WTC11 (cell line): ENCODE measurements around the gene NEK4. TPM values are rescaled to one million over a fixed set of nuclear protein-coding genes. Genes with fewer than 3 reads are reported as not detected.

Experiments used
- ATAC-seq: fragments of 200-7000 bp; cut with Tn5 transposase; 2 replicates; pipeline ENCODE4 v1.10.0; 2021; ENCODE audit warnings: mild to moderate bottlenecking, moderate library complexity
- CTCF ChIA-PET: fragments of 300-600 bp; sonication (Branson Sonifier 250); formaldehyde crosslinking; loops from one replicate; lab custom pipeline; 2021; ENCODE audit warnings: antibody characterized with exemption; lab: Charles Lee
- POLR2A ChIA-PET: fragments of 350-600 bp; sonication (Branson Sonifier 250); formaldehyde crosslinking; loops from one replicate; lab custom pipeline; 2021; ENCODE audit warnings: antibody characterized with exemption; lab: Charles Lee
- DNase-seq: peaks from one replicate; pipeline ENCODE4 v3.0.0; 2021; ENCODE audit warnings: low spot score
- H3K27ac Mint-ChIP-seq: 2 replicates; pipeline ENCODE4 v1.8.0; 2021; ENCODE audit warnings: mixed read lengths
- H3K27me3 Mint-ChIP-seq: 2 replicates; pipeline ENCODE4 v1.8.0; 2021; ENCODE audit warnings: low read depth, mild to moderate bottlenecking, moderate library complexity, mixed read lengths
- H3K36me3 Mint-ChIP-seq: 2 replicates; pipeline ENCODE4 v1.8.0; 2021; ENCODE audit warnings: mixed read lengths
- H3K4me1 Mint-ChIP-seq: 2 replicates; pipeline ENCODE4 v1.8.0; 2022; ENCODE audit warnings: mixed read lengths
- H3K4me3 Mint-ChIP-seq: 2 replicates; pipeline ENCODE4 v1.8.0; 2021; ENCODE audit warnings: mild to moderate bottlenecking, moderate library complexity, mixed read lengths
- H3K9me3 Mint-ChIP-seq: 2 replicates; pipeline ENCODE4 v1.8.0; 2021; ENCODE audit warnings: mixed read lengths
- AFF4 ChIP-seq: sonication (generic); formaldehyde crosslinking; IDR thresholded peaks from 2 replicates; pipeline ENCODE4 v1.8.1; 2023; ENCODE audit warnings: mild to moderate bottlenecking, missing genetic modification reagents, borderline replicate concordance
- ATF1 ChIP-seq: sonication (generic); formaldehyde crosslinking; IDR thresholded peaks from 2 replicates; pipeline ENCODE4 v1.8.1; 2023; ENCODE audit warnings: mild to moderate bottlenecking, moderate library complexity, missing genetic modification reagents
- ATF3 ChIP-seq: sonication (generic); formaldehyde crosslinking; conservative IDR thresholded peaks from 2 replicates; pipeline ENCODE4 v1.8.1; 2022; ENCODE audit warnings: mild to moderate bottlenecking, missing genetic modification reagents
- CREB1 ChIP-seq: sonication (generic); formaldehyde crosslinking; IDR thresholded peaks from 2 replicates; pipeline ENCODE4 v1.8.0; 2023; ENCODE audit warnings: mild to moderate bottlenecking, missing genetic modification reagents
- E2F1 ChIP-seq: sonication (generic); formaldehyde crosslinking; IDR thresholded peaks from 2 replicates; pipeline ENCODE4 v1.8.0; 2022; ENCODE audit warnings: mild to moderate bottlenecking, missing genetic modification reagents
- E2F4 ChIP-seq: sonication (generic); formaldehyde crosslinking; IDR thresholded peaks from 2 replicates; pipeline ENCODE4 v1.8.1; 2022; ENCODE audit warnings: low read depth, mild to moderate bottlenecking, moderate library complexity, missing genetic modification reagents, borderline replicate concordance
- ETV6 ChIP-seq: sonication (generic); formaldehyde crosslinking; IDR thresholded peaks from 2 replicates; pipeline ENCODE4 v1.8.1; 2022; ENCODE audit warnings: mild to moderate bottlenecking, missing genetic modification reagents
- MAX ChIP-seq: sonication (generic); formaldehyde crosslinking; IDR thresholded peaks from 2 replicates; pipeline ENCODE4 v1.8.0; 2022; ENCODE audit warnings: mild to moderate bottlenecking, missing genetic modification reagents
- MYBL2 ChIP-seq: sonication (generic); formaldehyde crosslinking; IDR thresholded peaks from 2 replicates; pipeline ENCODE4 v1.8.1; 2023; ENCODE audit warnings: mild to moderate bottlenecking, moderate library complexity, missing genetic modification reagents
- NFYB ChIP-seq: sonication (generic); formaldehyde crosslinking; conservative IDR thresholded peaks from 2 replicates; pipeline ENCODE4 v1.8.0; 2022; ENCODE audit warnings: low read depth, missing genetic modification reagents
- OVOL2 ChIP-seq: fragments of 250-450 bp; sonication (Bioruptor Pico); IDR thresholded peaks from 2 replicates; pipeline ENCODE4 v1.9.0; 2021; ENCODE audit warnings: mild to moderate bottlenecking, borderline replicate concordance
- PRRX2 ChIP-seq: fragments of 250-450 bp; sonication (Bioruptor Pico); IDR thresholded peaks from 2 replicates; pipeline ENCODE4 v1.8.0; 2021; ENCODE audit warnings: mild to moderate bottlenecking
- SOX15 ChIP-seq: fragments of 250-450 bp; sonication (Bioruptor Pico); IDR thresholded peaks from 2 replicates; pipeline ENCODE4 v1.9.0; 2021; ENCODE audit warnings: mild to moderate bottlenecking
- TP53 ChIP-seq: sonication (generic); formaldehyde crosslinking; IDR thresholded peaks from 2 replicates; pipeline ENCODE4 v1.8.1; 2023; ENCODE audit warnings: mild to moderate bottlenecking, missing genetic modification reagents
- ZNF281 ChIP-seq: sonication (generic); formaldehyde crosslinking; IDR thresholded peaks from 2 replicates; pipeline ENCODE4 v1.8.0; 2023; ENCODE audit warnings: mild to moderate bottlenecking, missing genetic modification reagents
- total RNA-seq: library from RNA; stranded (reverse); gene quantifications from 3 replicates; pipeline ENCODE4 v1.2.3, GENCODE V29; 2021

The NEK4 gene
- total RNA-seq, 1 experiment from 2014 or later: 31.4 TPM

- ChIA-PET POLR2A (interaction anchor here (1.6 kb wide), 1 partner anchor 12 kb away, joined by 4 read pairs; the partner anchor contains the start of gene NEK4), CTCF (interaction anchor here (2.2 to 3.5 kb wide), 3 partner anchors 10 to 38 kb away, joined by 8 to 27 read pairs (median 26); no protein-coding TSS in a partner anchor)
- DNase-seq: peak; percentile 7
Measured at GRCh38 chr3:52782412-52783210, 11.9 kb upstream of the NEK4 start.

GRCh38 chr3:52781741-52782140, 11.0 kb upstream of the NEK4 start:
- POLR2A ChIA-PET: interaction anchor here (0.7 kb wide), 1 partner anchor 62 kb away, joined by 3 read pairs; no protein-coding TSS in a partner anchor
- DNase-seq (no peak), ATAC-seq (no peak)
- no peaks in the 10 kb centered on the region for H3K9me3 Mint-ChIP-seq
- TF ChIP-seq SOX15 (CRISPR knock-in tag) (no peak), TP53 (CRISPR knock-in tag) (no peak), PRRX2 (no peak), OVOL2 (CRISPR knock-in tag) (no peak), E2F1 (CRISPR knock-in tag) (no peak), ZNF281 (CRISPR knock-in tag) (no peak), AFF4 (CRISPR knock-in tag) (no peak), ATF1 (CRISPR knock-in tag) (no peak), MAX (CRISPR knock-in tag) (no peak), MYBL2 (CRISPR knock-in tag) (no peak), CREB1 (CRISPR knock-in tag) (no peak), ETV6 (CRISPR knock-in tag) (no peak)
- H3K36me3 Mint-ChIP-seq: no peaks in the 10 kb centered on the region
- H3K4me3 Mint-ChIP-seq: no peak overlapping the region
- CTCF ChIA-PET: interaction anchor here (2.2 to 3.5 kb wide), 3 partner anchors 11 to 39 kb away, joined by 8 to 27 read pairs (median 26); no protein-coding TSS in a partner anchor
- peaks cover 13% of the 10 kb centered on the region for H3K4me1 Mint-ChIP-seq
- no peak overlapping the region; the same call in 1 of the 2 replicates for H3K27ac Mint-ChIP-seq
- H3K27me3 Mint-ChIP-seq: no peaks in the 10 kb centered on the region

More at GRCh38 chr3:52782412-52783210, 11.9 kb upstream of the NEK4 start:
- Mint-ChIP-seq H3K36me3 (no peaks in the 10 kb centered on the region), H3K27ac (no peak overlapping the region), H3K4me1 (peaks cover 13% of the 10 kb centered on the region), H3K4me3 (no peak overlapping the region), H3K9me3 (no peaks in the 10 kb centered on the region), H3K27me3 (no peaks in the 10 kb centered on the region)
- peak; percentile 53 for ATAC-seq
- no peak for TF ChIP-seq E2F4 (CRISPR knock-in tag)
- no peak for TF ChIP-seq CREB1 (CRISPR knock-in tag)
- no peak for TF ChIP-seq ATF3 (CRISPR knock-in tag)
- no peak for TF ChIP-seq NFYB (CRISPR knock-in tag)
